CD1c-positive myeloid dendritic cell (primary cell): ENCODE data around the gene AMPH.

Experiments used
- DNase-seq: peaks from one replicate; pipeline ENCODE4 v3.0.0-alpha.2; 2016; ENCODE audit errors: extremely low spot score

The AMPH gene

GRCh38 chr7:38542156-38542555, 89.0 kb downstream of the AMPH start:
- DNase-seq = no peak

GRCh38 chr7:38541440-38541839, 89.7 kb downstream of the AMPH start:
- no peak for DNase-seq

GRCh38 chr7:38539477-38540081, 91.6 kb downstream of the AMPH start:
- no peak for DNase-seq

GRCh38 chr7:38535073-38535472, 96.1 kb downstream of the AMPH start:
- no peak for DNase-seq

- DNase-seq = no peak
Observed at GRCh38 chr7:38525857-38526256, 105.3 kb downstream of the AMPH start.

- DNase-seq = no peak
Observed at GRCh38 chr7:38524786-38525185, 106.4 kb downstream of the AMPH start.

- no peak for DNase-seq
Observed at GRCh38 chr7:38520741-38521140, 110.4 kb downstream of the AMPH start.

- DNase-seq = no peak
Observed at GRCh38 chr7:38518541-38518940, 112.6 kb downstream of the AMPH start.

- no peak for DNase-seq
Observed at GRCh38 chr7:38512704-38513103, 118.5 kb downstream of the AMPH start.

GRCh38 chr7:38512291-38512690, 118.9 kb downstream of the AMPH start:
- DNase-seq = no peak

- no peak for DNase-seq
Observed at GRCh38 chr7:38507384-38507783, 123.8 kb downstream of the AMPH start.

GRCh38 chr7:38506756-38507155, 124.4 kb downstream of the AMPH start:
- no peak for DNase-seq

GRCh38 chr7:38506004-38506403, 125.2 kb downstream of the AMPH start:
- no peak for DNase-seq

- DNase-seq = no peak
Observed at GRCh38 chr7:38504684-38505083, 126.5 kb downstream of the AMPH start.

GRCh38 chr7:38502848-38503247, 128.3 kb downstream of the AMPH start:
- DNase-seq = no peak

GRCh38 chr7:38502289-38502688, 128.9 kb downstream of the AMPH start:
- DNase-seq = no peak

GRCh38 chr7:38492010-38492409, 139.2 kb downstream of the AMPH start:
- no peak for DNase-seq

GRCh38 chr7:38482521-38482920, 148.7 kb downstream of the AMPH start:
- no peak for DNase-seq

GRCh38 chr7:38481401-38481800, 149.8 kb downstream of the AMPH start:
- DNase-seq = no peak

- DNase-seq = no peak
Observed at GRCh38 chr7:38478404-38478803, 152.8 kb downstream of the AMPH start.

GRCh38 chr7:38477333-38477732, 153.8 kb downstream of the AMPH start:
- no peak for DNase-seq

- no peak for DNase-seq
Observed at GRCh38 chr7:38476764-38477163, 154.4 kb downstream of the AMPH start.

GRCh38 chr7:38465956-38466355, 165.2 kb downstream of the AMPH start:
- no peak for DNase-seq
